NB4 (cell line): ENCODE measurements around the gene LIN28B.

Experiments used
- DNase-seq: peaks from one replicate; pipeline ENCODE4 v3.0.0; 2010; ENCODE audit warnings: low read depth
- H3K4me3 ChIP-seq: one replicate; pipeline ENCODE4 v1.5.1; 2011; ENCODE audit warnings: mild to moderate bottlenecking, low read depth, low read length, moderate library complexity
- CTCF ChIP-seq: IDR thresholded peaks from one replicate; pipeline ENCODE4 v1.5.1; 2012; ENCODE audit warnings: low read depth, low read length
- MAX ChIP-seq: IDR thresholded peaks from 2 replicates; pipeline ENCODE4 v1.6.1; 2011; ENCODE audit warnings: low read depth, low read length
- MYC ChIP-seq: IDR thresholded peaks from 2 replicates; pipeline ENCODE4 v1.6.1; 2011; ENCODE audit warnings: low read depth, low read length
- POLR2A ChIP-seq: IDR thresholded peaks from 2 replicates; pipeline ENCODE4 v1.6.1; 2011; ENCODE audit warnings: mild to moderate bottlenecking; ENCODE audit not compliant: insufficient read length; ENCODE audit errors: extremely low read depth

LIN28B gene

GRCh38 chr6:105042648-105043047, 85.7 kb downstream of the LIN28B start:
- TF ChIP-seq MYC, result no peak
- no peak for TF ChIP-seq CTCF
- no peak for TF ChIP-seq MAX
- no peak for TF ChIP-seq POLR2A
- DNase-seq, result no peak
- H3K4me3 ChIP-seq, result no peak overlapping the region

- H3K4me3 ChIP-seq, result no peak overlapping the region
- DNase-seq, result no peak
- TF ChIP-seq POLR2A (no peak), CTCF (no peak), MYC (no peak), MAX (no peak)
Measured at GRCh38 chr6:105043979-105044378, 87.1 kb downstream of the LIN28B start.

- no peak overlapping the region for H3K4me3 ChIP-seq
- TF ChIP-seq CTCF (no peak), POLR2A (no peak), MAX (no peak), MYC (no peak)
- DNase-seq, result no peak
Measured at GRCh38 chr6:105045526-105045925, 88.6 kb downstream of the LIN28B start.

GRCh38 chr6:105051941-105052471, 95.1 kb downstream of the LIN28B start:
- DNase-seq, result peak; percentile 6
- TF ChIP-seq MYC, result no peak
- TF ChIP-seq MAX, result no peak
- TF ChIP-seq CTCF, result no peak
- no peak overlapping the region for H3K4me3 ChIP-seq

GRCh38 chr6:105056646-105057045, 99.7 kb downstream of the LIN28B start:
- no peak overlapping the region for H3K4me3 ChIP-seq
- DNase-seq, result no peak
- TF ChIP-seq POLR2A, result no peak
- TF ChIP-seq CTCF, result no peak
- no peak for TF ChIP-seq MAX
- TF ChIP-seq MYC, result no peak

- H3K4me3 ChIP-seq, result no peak overlapping the region
- no peak for TF ChIP-seq MYC
- no peak for TF ChIP-seq CTCF
- no peak for TF ChIP-seq MAX
- no peak for TF ChIP-seq POLR2A
Measured at GRCh38 chr6:105057160-105057559, 100.3 kb downstream of the LIN28B start.

More at GRCh38 chr6:105057160-105057559, 100.3 kb downstream of the LIN28B start:
- no peak for DNase-seq
